ENCODE measurements around the gene EHMT2.

- TF ChIP-seq CTCF (IDR thresholded peaks at IDR 0.05; ENCODE audit: insufficient read depth, low read depth, low read length) (no peak), EZH2 (IDR thresholded peaks at IDR 0.05; ENCODE audit: insufficient read depth, low read length) (no peak)
These were observed 46.6 kb downstream of the EHMT2 start for GRCh38 chr6:31850765-31851484.

Measured in astrocyte (in vitro differentiated cells and primary cell).